ENCODE measurements around the gene HABP2.

HABP2 gene

GRCh38 chr10:113547426-113547825 lies 5.4 kb upstream of the HABP2 start:
- Histone ChIP-seq H3K9ac (ENCODE audit: low read length) (no peak overlapping the region), H3K36me3 (ENCODE audit: control insufficient read depth, insufficient read depth, low read length) (no peaks in the 10 kb centered on the region), H3K4me3 (ENCODE audit: low read length) (no peak overlapping the region), H3K9me3 (ENCODE audit: control insufficient read depth, low read length) (no peaks in the 10 kb centered on the region), H3K27me3 (ENCODE audit: control insufficient read depth, insufficient read depth, low read length) (no peaks in the 10 kb centered on the region), H3K4me1 (ENCODE audit: control insufficient read depth, insufficient read depth, low read length) (peaks cover 7% of the 10 kb centered on the region)

- H3K36me3 ChIP-seq (ENCODE audit: control insufficient read depth, insufficient read depth, low read length), result no peaks in the 10 kb centered on the region
- H3K9me3 ChIP-seq (ENCODE audit: control insufficient read depth, low read length), result no peaks in the 10 kb centered on the region
- no peaks in the 10 kb centered on the region for H3K27me3 ChIP-seq (ENCODE audit: control insufficient read depth, insufficient read depth, low read length)
Observed at GRCh38 chr10:113549856-113550255, 3.0 kb upstream of the HABP2 start.

GRCh38 chr10:113550365-113550764 lies 2.5 kb upstream of the HABP2 start:
- peaks cover 22% of the 10 kb centered on the region for H3K4me1 ChIP-seq (ENCODE audit: control insufficient read depth, insufficient read depth, low read length)
- H3K4me3 ChIP-seq (ENCODE audit: low read length), result no peak overlapping the region
- no peak overlapping the region for H3K9ac ChIP-seq (ENCODE audit: low read length)
- no peaks in the 10 kb centered on the region for H3K27me3 ChIP-seq (ENCODE audit: control insufficient read depth, insufficient read depth, low read length)
- no peaks in the 10 kb centered on the region for H3K36me3 ChIP-seq (ENCODE audit: control insufficient read depth, insufficient read depth, low read length)
- H3K9me3 ChIP-seq (ENCODE audit: control insufficient read depth, low read length), result no peaks in the 10 kb centered on the region

More at GRCh38 chr10:113549856-113550255, 3.0 kb upstream of the HABP2 start:
- Histone ChIP-seq H3K4me1 (ENCODE audit: control insufficient read depth, insufficient read depth, low read length) (peaks cover 22% of the 10 kb centered on the region), H3K9ac (ENCODE audit: low read length) (no peak overlapping the region), H3K4me3 (ENCODE audit: low read length) (no peak overlapping the region)

GRCh38 chr10:113552014-113552413 lies 839 bp upstream of the HABP2 start:
- Histone ChIP-seq H3K9ac (ENCODE audit: low read length) (no peak overlapping the region), H3K4me3 (ENCODE audit: low read length) (no peak overlapping the region), H3K4me1 (ENCODE audit: control insufficient read depth, insufficient read depth, low read length) (peaks cover 28% of the 10 kb centered on the region), H3K27me3 (ENCODE audit: control insufficient read depth, insufficient read depth, low read length) (no peaks in the 10 kb centered on the region), H3K9me3 (ENCODE audit: control insufficient read depth, low read length) (no peaks in the 10 kb centered on the region), H3K36me3 (ENCODE audit: control insufficient read depth, insufficient read depth, low read length) (no peaks in the 10 kb centered on the region)

- Histone ChIP-seq H3K27me3 (ENCODE audit: control insufficient read depth, insufficient read depth, low read length) (no peaks in the 10 kb centered on the region), H3K4me3 (ENCODE audit: low read length) (no peak overlapping the region), H3K9me3 (ENCODE audit: control insufficient read depth, low read length) (no peaks in the 10 kb centered on the region), H3K36me3 (ENCODE audit: control insufficient read depth, insufficient read depth, low read length) (no peaks in the 10 kb centered on the region), H3K4me1 (ENCODE audit: control insufficient read depth, insufficient read depth, low read length) (peaks cover 28% of the 10 kb centered on the region), H3K9ac (ENCODE audit: low read length) (no peak overlapping the region)
Observed at GRCh38 chr10:113553149-113553548, 296 bp downstream of the HABP2 start.

GRCh38 chr10:113554214-113554613 lies 1.4 kb downstream of the HABP2 start:
- Histone ChIP-seq H3K9me3 (ENCODE audit: control insufficient read depth, low read length) (no peaks in the 10 kb centered on the region), H3K9ac (ENCODE audit: low read length) (no peak overlapping the region), H3K27me3 (ENCODE audit: control insufficient read depth, insufficient read depth, low read length) (no peaks in the 10 kb centered on the region), H3K4me3 (ENCODE audit: low read length) (no peak overlapping the region), H3K36me3 (ENCODE audit: control insufficient read depth, insufficient read depth, low read length) (no peaks in the 10 kb centered on the region), H3K4me1 (ENCODE audit: control insufficient read depth, insufficient read depth, low read length) (peaks cover 28% of the 10 kb centered on the region)

GRCh38 chr10:113555245-113555644 lies 2.4 kb downstream of the HABP2 start:
- Histone ChIP-seq H3K4me1 (ENCODE audit: control insufficient read depth, insufficient read depth, low read length) (peaks cover 28% of the 10 kb centered on the region), H3K36me3 (ENCODE audit: control insufficient read depth, insufficient read depth, low read length) (no peaks in the 10 kb centered on the region), H3K27me3 (ENCODE audit: control insufficient read depth, insufficient read depth, low read length) (no peaks in the 10 kb centered on the region), H3K4me3 (ENCODE audit: low read length) (no peak overlapping the region), H3K9ac (ENCODE audit: low read length) (no peak overlapping the region), H3K9me3 (ENCODE audit: control insufficient read depth, low read length) (no peaks in the 10 kb centered on the region)

- Histone ChIP-seq H3K4me1 (ENCODE audit: control insufficient read depth, insufficient read depth, low read length) (peaks cover 28% of the 10 kb centered on the region), H3K9me3 (ENCODE audit: control insufficient read depth, low read length) (no peaks in the 10 kb centered on the region), H3K9ac (ENCODE audit: low read length) (no peak overlapping the region), H3K27me3 (ENCODE audit: control insufficient read depth, insufficient read depth, low read length) (no peaks in the 10 kb centered on the region), H3K36me3 (ENCODE audit: control insufficient read depth, insufficient read depth, low read length) (no peaks in the 10 kb centered on the region), H3K4me3 (ENCODE audit: low read length) (no peak overlapping the region)
Observed at GRCh38 chr10:113555751-113556150, 2.9 kb downstream of the HABP2 start.

- no peak overlapping the region for H3K4me3 ChIP-seq (ENCODE audit: low read length)
- H3K27me3 ChIP-seq (ENCODE audit: control insufficient read depth, insufficient read depth, low read length), result no peaks in the 10 kb centered on the region
- H3K9me3 ChIP-seq (ENCODE audit: control insufficient read depth, low read length), result no peaks in the 10 kb centered on the region
- peaks cover 21% of the 10 kb centered on the region for H3K4me1 ChIP-seq (ENCODE audit: control insufficient read depth, insufficient read depth, low read length)
- no peak overlapping the region for H3K9ac ChIP-seq (ENCODE audit: low read length)
- no peaks in the 10 kb centered on the region for H3K36me3 ChIP-seq (ENCODE audit: control insufficient read depth, insufficient read depth, low read length)
Observed at GRCh38 chr10:113557424-113557862, 4.6 kb downstream of the HABP2 start.

- Histone ChIP-seq H3K27me3 (ENCODE audit: control insufficient read depth, insufficient read depth, low read length) (no peaks in the 10 kb centered on the region), H3K4me3 (ENCODE audit: low read length) (no peak overlapping the region), H3K36me3 (ENCODE audit: control insufficient read depth, insufficient read depth, low read length) (no peaks in the 10 kb centered on the region), H3K4me1 (ENCODE audit: control insufficient read depth, insufficient read depth, low read length) (peaks cover 17% of the 10 kb centered on the region), H3K9ac (ENCODE audit: low read length) (no peak overlapping the region), H3K9me3 (ENCODE audit: control insufficient read depth, low read length) (no peaks in the 10 kb centered on the region)
Observed at GRCh38 chr10:113557903-113558321, 5.1 kb downstream of the HABP2 start.

- Histone ChIP-seq H3K4me1 (ENCODE audit: control insufficient read depth, insufficient read depth, low read length) (peaks cover 12% of the 10 kb centered on the region), H3K9me3 (ENCODE audit: control insufficient read depth, low read length) (no peaks in the 10 kb centered on the region), H3K27me3 (ENCODE audit: control insufficient read depth, insufficient read depth, low read length) (no peaks in the 10 kb centered on the region), H3K36me3 (ENCODE audit: control insufficient read depth, insufficient read depth, low read length) (no peaks in the 10 kb centered on the region), H3K4me3 (ENCODE audit: low read length) (no peak overlapping the region), H3K9ac (ENCODE audit: low read length) (no peak overlapping the region)
Observed at GRCh38 chr10:113560071-113560470, 7.2 kb downstream of the HABP2 start.

- no peak overlapping the region for H3K4me3 ChIP-seq (ENCODE audit: low read length)
- no peaks in the 10 kb centered on the region for H3K36me3 ChIP-seq (ENCODE audit: control insufficient read depth, insufficient read depth, low read length)
- no peak overlapping the region for H3K9ac ChIP-seq (ENCODE audit: low read length)
- H3K9me3 ChIP-seq (ENCODE audit: control insufficient read depth, low read length), result no peaks in the 10 kb centered on the region
- H3K4me1 ChIP-seq (ENCODE audit: control insufficient read depth, insufficient read depth, low read length), result peaks cover 7% of the 10 kb centered on the region
- no peaks in the 10 kb centered on the region for H3K27me3 ChIP-seq (ENCODE audit: control insufficient read depth, insufficient read depth, low read length)
Observed at GRCh38 chr10:113561214-113561613, 8.4 kb downstream of the HABP2 start.

- Histone ChIP-seq H3K4me1 (ENCODE audit: control insufficient read depth, insufficient read depth, low read length) (peaks cover 7% of the 10 kb centered on the region), H3K4me3 (ENCODE audit: low read length) (no peak overlapping the region), H3K27me3 (ENCODE audit: control insufficient read depth, insufficient read depth, low read length) (no peaks in the 10 kb centered on the region), H3K9ac (ENCODE audit: low read length) (no peak overlapping the region), H3K36me3 (ENCODE audit: control insufficient read depth, insufficient read depth, low read length) (no peaks in the 10 kb centered on the region), H3K9me3 (ENCODE audit: control insufficient read depth, low read length) (no peaks in the 10 kb centered on the region)
Observed at GRCh38 chr10:113562069-113562468, 9.2 kb downstream of the HABP2 start.
